Ectodermal cell (in vitro differentiated cells): ENCODE results near the gene DCTN2.

ENCODE experiments used
- H3K27ac ChIP-seq: 2 replicates; pipeline ENCODE4 v1.7.0; 2013; ENCODE audit warnings: mild to moderate bottlenecking, low read depth, low read length; ENCODE audit not compliant: insufficient read depth, poor library complexity, severe bottlenecking
- H3K27me3 ChIP-seq: 2 replicates; pipeline ENCODE4 v1.7.0; 2013; ENCODE audit warnings: mild to moderate bottlenecking, low read length; ENCODE audit not compliant: insufficient read depth, control insufficient read depth, poor library complexity, severe bottlenecking
- H3K36me3 ChIP-seq: one replicate; pipeline ENCODE4 v1.7.0; 2013; ENCODE audit warnings: low read length; ENCODE audit not compliant: control insufficient read depth, insufficient read depth
- H3K4me1 ChIP-seq: one replicate; pipeline ENCODE4 v1.7.0; 2013; ENCODE audit warnings: low read length; ENCODE audit not compliant: control insufficient read depth, insufficient read depth
- H3K4me3 ChIP-seq: 2 replicates; pipeline ENCODE4 v1.7.0; 2013; ENCODE audit warnings: low read depth, low read length, control low read depth; ENCODE audit not compliant: insufficient read depth
- H3K9me3 ChIP-seq: 2 replicates; pipeline ENCODE4 v1.7.0; 2013; ENCODE audit warnings: mild to moderate bottlenecking, low read length, moderate library complexity; ENCODE audit not compliant: control insufficient read depth
- WGBS, 2 experiments: methylation state at CpG; one replicate each; pipeline ENCODE4 v1.1.7; 2013; ENCODE audit warnings: missing lambda C conversion rate in 2 of 2; 5-methylcytosine and 5-hydroxymethylcytosine counted together

The DCTN2 gene

DNA sequence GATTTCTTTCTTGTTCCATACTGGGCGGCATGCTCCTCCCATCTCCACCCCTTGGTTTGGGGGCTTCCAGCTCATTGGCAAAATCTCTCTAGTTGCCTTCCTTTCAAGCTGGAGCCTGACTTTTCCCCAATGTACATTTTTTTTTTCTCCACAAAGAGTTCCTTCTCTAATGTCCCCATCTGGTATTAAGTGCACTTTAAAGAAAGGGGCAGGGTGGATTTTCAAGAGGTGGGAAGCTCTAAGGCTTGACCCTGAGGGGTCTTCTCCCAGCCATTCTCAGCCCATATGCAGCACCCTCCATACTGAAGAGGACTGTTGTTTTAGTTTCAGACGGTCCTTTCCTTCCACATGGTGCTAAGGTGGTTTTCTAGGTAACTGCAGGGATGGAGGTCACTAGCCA, 38.2 kb upstream of the DCTN2 start:
- peaks cover 6% of the 10 kb centered on the region for H3K27me3 ChIP-seq
- no peak overlapping the region for H3K27ac ChIP-seq
- H3K36me3 ChIP-seq: peaks cover 4% of the 10 kb centered on the region
- 83 to 94% methylated on average over 2 of the region's 2 CpGs for WGBS, 2 experiments
- no peaks in the 10 kb centered on the region for H3K9me3 ChIP-seq
- no peak overlapping the region for H3K4me3 ChIP-seq
- no peaks in the 10 kb centered on the region for H3K4me1 ChIP-seq

DNA sequence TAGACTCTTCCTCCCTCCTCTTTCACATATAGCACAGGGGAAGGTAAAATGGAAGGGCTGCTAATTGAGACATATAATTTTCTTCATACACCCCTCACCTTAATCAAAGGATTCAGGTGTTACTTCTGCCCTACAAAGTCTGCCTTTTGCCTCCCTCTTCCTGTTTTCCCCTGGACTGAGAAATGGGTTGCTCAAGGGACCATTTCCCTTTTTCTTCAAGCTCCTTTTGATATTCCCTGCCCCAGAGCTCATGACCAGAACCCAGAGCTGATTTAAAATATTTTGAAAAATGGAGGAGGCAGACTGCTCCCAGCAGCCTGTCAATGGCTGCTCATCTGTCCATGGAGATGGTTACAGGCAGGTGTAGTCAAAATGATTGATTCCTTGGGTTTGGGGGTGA, 37.7 kb upstream of the DCTN2 start:
- no peaks in the 10 kb centered on the region for H3K4me1 ChIP-seq
- H3K9me3 ChIP-seq: no peaks in the 10 kb centered on the region
- H3K4me3 ChIP-seq: no peak overlapping the region
- H3K27me3 ChIP-seq: peaks cover 6% of the 10 kb centered on the region
- H3K27ac ChIP-seq: no peak overlapping the region
- H3K36me3 ChIP-seq: peaks cover 4% of the 10 kb centered on the region

DNA sequence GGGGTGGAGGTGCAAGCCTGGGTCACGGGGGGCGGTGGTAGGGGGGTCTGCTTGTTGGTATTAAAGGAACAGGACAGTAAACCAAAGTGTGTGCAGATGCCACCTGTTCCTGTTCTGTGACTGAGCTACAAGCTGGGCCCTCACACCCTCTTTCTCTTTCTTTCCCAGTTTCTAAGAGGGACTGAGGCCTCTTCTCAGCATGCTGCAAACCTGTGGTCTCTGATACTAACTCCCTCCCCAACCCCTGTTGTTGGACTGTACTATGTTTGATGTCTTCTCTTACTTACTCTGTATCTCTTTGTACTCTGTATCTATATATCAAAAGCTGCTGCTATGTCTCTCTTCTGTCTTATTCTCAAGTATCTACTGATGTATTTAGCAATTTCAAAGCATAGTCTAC, 37.1 kb upstream of the DCTN2 start:
- Histone ChIP-seq H3K4me3 (no peak overlapping the region), H3K27me3 (peaks cover 6% of the 10 kb centered on the region), H3K27ac (no peak overlapping the region), H3K4me1 (no peaks in the 10 kb centered on the region), H3K9me3 (no peaks in the 10 kb centered on the region), H3K36me3 (peaks cover 4% of the 10 kb centered on the region)
- 88 to 96% methylated on average over 2 of the region's 2 CpGs for WGBS, 2 experiments

DNA sequence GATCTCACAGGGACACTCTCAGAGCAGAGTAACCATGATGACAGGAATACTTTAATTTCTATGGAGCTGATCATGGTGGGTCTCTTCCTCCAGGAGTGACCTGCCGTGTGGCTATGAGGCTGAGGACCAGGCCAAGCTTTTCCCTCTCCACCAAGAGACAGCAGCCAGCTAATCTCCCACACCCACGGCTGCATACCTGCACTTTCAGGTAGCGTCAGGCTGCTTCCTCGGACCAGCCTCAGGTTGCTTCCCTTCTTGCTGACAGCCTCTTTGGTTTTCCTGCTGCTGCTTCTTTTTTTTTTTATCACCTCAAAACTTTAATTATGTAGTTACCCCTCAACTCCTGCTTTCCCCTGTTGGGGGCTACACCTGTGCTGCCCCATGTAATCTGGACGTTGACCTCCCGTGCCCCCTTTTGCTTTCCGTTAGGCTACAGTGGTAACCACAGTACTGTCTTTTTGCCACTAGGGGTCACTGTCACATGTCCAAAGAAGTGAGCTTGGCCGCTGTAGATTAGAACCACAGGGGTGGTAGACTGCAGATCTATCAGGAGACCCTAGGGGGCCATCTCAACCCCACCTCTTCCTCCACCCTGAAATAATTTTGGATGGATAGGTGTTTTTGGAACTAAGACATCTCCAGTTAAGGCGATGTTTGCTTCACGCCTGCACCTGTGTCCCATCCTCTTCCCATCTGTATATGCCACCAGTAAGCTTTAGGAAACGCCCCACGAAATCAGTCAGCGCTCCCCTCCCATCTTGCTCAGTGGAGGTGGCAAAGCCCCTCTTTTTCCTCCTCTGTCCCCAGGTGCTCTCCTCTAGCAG, 36.2 kb upstream of the DCTN2 start:
- no peak overlapping the region for H3K4me3 ChIP-seq
- WGBS, 2 experiments: 66 to 69% methylated on average over 13 of the region's 13 CpGs
- H3K9me3 ChIP-seq: no peaks in the 10 kb centered on the region
- peaks cover 4% of the 10 kb centered on the region for H3K27me3 ChIP-seq
- no peaks in the 10 kb centered on the region for H3K4me1 ChIP-seq
- H3K36me3 ChIP-seq: peaks cover 4% of the 10 kb centered on the region
- no peak overlapping the region for H3K27ac ChIP-seq

DNA sequence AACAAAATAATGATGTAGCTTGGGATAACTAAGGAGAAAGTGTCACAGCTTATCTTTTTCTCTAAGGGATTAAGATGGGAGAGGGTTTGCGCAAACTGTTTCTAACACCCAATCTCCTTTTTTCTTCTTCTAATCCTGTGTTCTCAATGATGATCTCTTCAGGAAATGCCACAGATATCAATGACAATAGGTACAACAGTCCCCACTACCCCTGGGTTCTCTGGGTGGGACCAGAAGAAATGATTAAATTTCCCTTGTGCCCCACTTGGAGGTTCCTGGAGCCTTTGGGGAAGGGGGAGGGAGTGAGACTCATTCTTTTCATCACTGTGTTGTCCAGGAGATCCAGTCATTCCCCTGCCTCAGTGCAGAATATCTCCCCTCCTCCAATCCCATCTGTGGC, 35.4 kb upstream of the DCTN2 start:
- Histone ChIP-seq H3K4me3 (no peak overlapping the region), H3K9me3 (no peaks in the 10 kb centered on the region), H3K27me3 (no peaks in the 10 kb centered on the region), H3K36me3 (peaks cover 8% of the 10 kb centered on the region), H3K27ac (no peak overlapping the region), H3K4me1 (no peaks in the 10 kb centered on the region)
- WGBS, 2 experiments: 91 to 100% methylated on average over 1 of the region's 1 CpG

DNA sequence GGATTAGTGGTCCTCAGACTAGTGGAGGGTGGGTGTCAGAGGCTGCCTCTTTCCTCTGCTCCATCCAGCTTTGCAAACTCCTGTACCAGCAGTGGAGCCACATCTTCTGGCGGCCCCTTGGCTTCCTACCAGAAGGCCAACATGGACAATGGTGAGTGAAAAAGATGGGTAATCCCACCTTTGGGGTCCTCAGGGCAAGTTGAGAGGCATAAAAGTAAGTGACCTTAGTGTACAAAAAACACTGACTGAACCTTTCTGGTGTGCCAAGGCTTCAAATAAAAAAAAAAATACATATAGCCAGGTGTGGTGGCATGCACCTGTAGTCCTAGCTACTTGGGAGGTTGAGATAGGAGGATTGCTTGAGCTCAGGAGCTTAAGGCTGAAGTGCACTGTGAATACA, 34.8 kb upstream of the DCTN2 start:
- peaks cover 8% of the 10 kb centered on the region for H3K36me3 ChIP-seq
- H3K4me3 ChIP-seq: no peak overlapping the region
- H3K9me3 ChIP-seq: no peaks in the 10 kb centered on the region
- no peaks in the 10 kb centered on the region for H3K4me1 ChIP-seq
- H3K27ac ChIP-seq: no peak overlapping the region
- WGBS, 2 experiments: 93 to 97% methylated on average over 1 of the region's 1 CpG
- no peaks in the 10 kb centered on the region for H3K27me3 ChIP-seq

DNA sequence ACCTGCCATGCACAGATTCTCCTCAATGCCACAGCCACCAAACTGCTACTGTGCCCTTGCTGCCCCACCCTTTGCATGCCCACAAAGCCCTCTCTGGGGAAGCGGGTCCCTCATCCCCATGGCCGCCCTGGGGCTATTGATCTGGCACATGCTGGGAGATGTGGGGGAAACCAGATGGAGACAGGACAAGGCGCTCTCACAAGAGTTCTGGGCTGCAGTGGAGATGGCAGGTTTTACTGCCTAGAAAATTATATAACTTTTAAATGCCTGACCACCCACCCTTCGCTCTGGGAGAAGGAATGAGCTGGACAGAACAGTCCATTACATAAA, 33.4 kb upstream of the DCTN2 start:
- Histone ChIP-seq H3K36me3 (peaks cover 21% of the 10 kb centered on the region), H3K4me1 (no peaks in the 10 kb centered on the region), H3K9me3 (no peaks in the 10 kb centered on the region), H3K27me3 (no peaks in the 10 kb centered on the region), H3K4me3 (no peak overlapping the region), H3K27ac (no peak overlapping the region)
- 91 to 93% methylated on average over 4 of the region's 4 CpGs for WGBS, 2 experiments

DNA sequence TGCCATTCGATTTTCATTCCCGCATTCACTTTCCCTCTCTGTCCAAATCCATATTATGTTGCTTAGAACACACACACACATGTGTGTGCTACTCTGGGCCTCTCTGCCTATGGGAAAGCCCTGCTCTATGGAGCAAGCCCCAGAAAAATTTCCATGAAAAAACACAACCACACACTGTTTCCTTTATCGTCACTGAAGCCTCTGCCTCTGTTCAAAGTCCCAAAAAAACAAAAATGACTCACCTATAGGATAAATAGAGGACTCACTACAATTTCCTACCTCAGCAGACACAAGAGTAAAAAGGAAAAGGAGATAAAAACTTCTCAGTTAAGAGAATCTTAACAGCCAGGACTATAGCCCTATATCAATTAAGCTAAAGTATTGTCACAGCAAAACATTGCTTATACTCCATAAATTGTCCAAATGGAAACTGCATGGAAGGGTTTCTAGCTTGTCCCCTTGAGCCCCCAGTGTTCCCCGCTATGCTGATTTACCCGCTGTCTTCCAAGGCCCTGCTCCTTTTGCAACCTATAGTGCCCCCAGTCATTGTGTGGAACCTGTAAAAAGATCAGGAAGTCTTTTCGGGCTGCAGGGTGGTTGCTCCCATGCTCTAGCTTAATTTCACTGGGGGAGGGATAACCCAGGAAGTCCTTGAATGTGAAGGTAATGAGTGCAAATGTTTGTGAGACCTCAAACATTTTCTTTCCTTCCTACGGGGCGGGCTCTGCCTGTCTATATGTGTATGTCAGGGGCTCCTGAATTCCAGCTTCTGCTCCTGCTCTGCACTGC, 32.9 kb upstream of the DCTN2 start:
- no peaks in the 10 kb centered on the region for H3K27me3 ChIP-seq
- H3K36me3 ChIP-seq: peaks cover 23% of the 10 kb centered on the region
- H3K4me3 ChIP-seq: no peak overlapping the region
- no peaks in the 10 kb centered on the region for H3K4me1 ChIP-seq
- WGBS, 2 experiments: 89 to 94% methylated on average over 8 of the region's 8 CpGs
- no peaks in the 10 kb centered on the region for H3K9me3 ChIP-seq
- H3K27ac ChIP-seq: no peak overlapping the region

DNA sequence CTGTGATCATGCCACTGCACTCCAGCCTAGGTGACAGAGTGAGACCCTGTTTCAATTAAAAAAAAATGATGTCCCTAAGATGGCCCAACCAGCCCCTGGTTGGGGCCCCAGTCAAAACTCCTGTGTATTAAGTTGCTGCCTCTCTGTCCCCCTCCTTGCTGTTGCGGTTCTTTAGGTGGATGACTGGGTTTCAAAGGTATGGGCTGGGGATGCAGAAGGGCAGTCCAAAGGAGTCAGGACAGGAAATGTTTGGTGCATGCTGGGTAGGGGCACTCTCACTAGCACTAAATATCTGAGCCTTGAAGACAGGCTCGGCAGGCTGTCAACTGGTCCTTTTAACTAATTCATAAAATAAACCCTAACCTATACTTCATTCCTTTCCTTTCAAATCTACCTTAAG, 32.0 kb upstream of the DCTN2 start:
- 91 to 92% methylated on average over 2 of the region's 2 CpGs for WGBS, 2 experiments
- H3K27me3 ChIP-seq: no peaks in the 10 kb centered on the region
- no peak overlapping the region for H3K4me3 ChIP-seq
- no peaks in the 10 kb centered on the region for H3K9me3 ChIP-seq
- H3K36me3 ChIP-seq: peaks cover 27% of the 10 kb centered on the region
- no peak overlapping the region for H3K27ac ChIP-seq
- no peaks in the 10 kb centered on the region for H3K4me1 ChIP-seq

DNA sequence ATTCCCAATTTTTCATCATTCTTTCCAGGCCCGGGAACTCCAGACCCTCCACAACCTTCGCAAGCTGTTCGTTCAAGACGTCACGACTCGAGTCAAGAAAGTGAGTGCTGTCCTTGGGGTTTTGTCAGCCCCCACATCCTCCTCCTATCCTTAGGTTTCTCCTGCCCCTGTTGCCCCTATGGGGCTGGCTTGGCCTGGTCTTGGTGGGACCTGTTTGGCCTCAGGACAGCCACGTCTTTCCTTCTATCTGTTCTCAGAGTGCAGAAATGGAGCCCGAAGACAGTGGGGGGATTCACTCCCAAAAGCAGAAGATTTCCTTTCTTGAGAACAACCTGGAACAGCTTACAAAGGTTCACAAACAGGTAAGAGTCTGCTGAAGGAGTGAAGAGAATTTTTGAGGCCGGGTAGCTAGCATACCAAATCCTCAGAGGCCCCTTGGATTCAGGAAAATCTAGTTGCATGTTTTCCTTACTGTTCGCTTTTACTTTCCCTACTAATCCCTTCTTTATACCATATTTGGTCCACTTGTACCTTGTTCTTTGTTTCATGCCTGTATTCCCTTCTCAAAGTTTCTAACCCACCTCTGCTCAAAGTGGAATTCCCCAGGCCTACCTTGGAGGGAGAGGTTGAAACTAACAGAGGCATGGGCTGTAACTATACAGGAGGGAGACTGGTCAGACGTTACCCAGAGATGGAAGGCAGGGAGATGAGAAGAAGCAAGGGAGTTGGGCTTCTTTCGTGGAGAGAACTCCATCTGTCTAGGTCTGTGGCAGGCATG, 31.2 kb upstream of the DCTN2 start:
- Histone ChIP-seq H3K27me3 (no peaks in the 10 kb centered on the region), H3K27ac (no peak overlapping the region), H3K4me3 (no peak overlapping the region), H3K36me3 (peaks cover 27% of the 10 kb centered on the region), H3K4me1 (no peaks in the 10 kb centered on the region), H3K9me3 (no peaks in the 10 kb centered on the region)
- 95% methylated on average over 12 of the region's 12 CpGs for WGBS, 2 experiments
